Stimulated activated CD4-positive, alpha-beta T cell treated with anti-CD3 and anti-CD28 coated beads, Interleukin-1b, Interleukin-23, amount 100 ng/mL, for 24 hours (primary cell): ENCODE measurements around the gene ABHD11.
"Not testable (repeated sequence)": the region's sequence is repeated elsewhere in the genome, so short reads cannot be mapped to it uniquely, and the experiment has no call there.

Experiments
- DNase-seq, 4 experiments: peaks; one replicate each; pipeline ENCODE4 v3.0.0-alpha.2; 2020; ENCODE audit warnings: low read depth in 4 of 4, low spot score in 1 of 4

Gene ABHD11

DNA sequence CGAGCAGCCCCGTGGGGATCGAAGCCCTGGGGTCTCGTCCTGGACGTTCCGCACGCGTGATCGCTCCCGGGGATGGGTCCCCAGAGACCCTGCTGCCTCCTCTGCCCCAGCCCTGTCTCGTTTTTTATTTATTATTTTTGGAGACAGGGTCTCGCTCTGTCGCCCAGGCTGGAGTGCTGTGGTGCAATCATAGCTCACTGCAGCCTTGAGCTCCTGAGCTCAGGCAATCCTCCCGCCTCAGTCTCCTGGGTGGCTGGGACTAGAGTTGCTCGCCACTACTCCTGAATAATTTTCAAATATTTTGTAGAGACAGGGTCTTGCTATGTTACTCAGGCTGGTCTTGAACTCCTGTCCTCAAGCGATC is 18.8 kb downstream of the ABHD11 start:
- no peak for DNase-seq

DNA sequence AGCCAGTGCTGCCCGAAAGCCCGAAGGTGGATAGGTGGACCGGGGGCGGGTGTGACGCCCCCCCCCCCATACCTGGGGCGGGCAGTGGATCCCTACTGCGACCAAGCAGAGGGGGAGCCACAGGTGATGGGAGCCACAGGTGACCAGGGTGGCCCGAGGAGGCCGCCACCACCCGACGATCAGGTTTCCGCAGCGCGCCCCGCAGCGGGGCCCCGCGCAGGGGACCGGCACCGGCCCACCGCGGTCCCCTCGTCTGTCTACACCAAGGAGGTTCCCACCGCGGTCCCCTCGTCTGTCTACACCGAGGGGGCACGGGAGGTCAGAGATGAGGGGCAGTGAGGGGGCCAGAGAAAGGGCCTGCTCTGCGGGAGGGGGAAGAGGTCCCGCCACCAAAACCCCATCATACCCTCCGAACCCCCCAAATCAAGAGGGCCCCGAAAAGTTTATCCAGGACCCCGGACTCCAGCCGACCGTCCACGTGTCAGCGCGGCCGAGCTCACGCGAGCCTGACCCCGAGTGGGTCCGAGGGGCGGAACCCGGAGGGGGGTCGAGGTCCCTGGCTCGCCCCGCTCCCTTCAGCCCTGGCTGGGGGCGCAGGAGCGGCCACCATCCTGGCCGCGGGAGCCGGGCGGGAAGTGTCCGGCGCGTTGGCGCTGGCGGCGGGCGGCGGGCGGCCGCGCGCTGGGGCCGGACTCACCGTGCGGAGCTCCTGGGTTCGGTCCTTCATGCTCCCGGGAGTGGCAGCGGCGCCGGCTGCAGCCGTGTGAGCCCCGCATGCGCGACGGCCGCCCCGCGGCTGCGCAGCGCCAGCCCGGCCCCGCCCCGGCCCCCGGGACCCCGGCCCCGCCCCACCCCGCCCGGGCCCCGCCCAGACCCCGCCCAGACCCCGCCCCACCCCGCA is 19.4 kb downstream of the ABHD11 start, which contains the start of gene STX1A:
Gene STX1A (minus strand): TSS at position 765 of the 901 bp plus-strand sequence. CDS start 38 bp downstream, at position 727.
- DNase-seq, result peak in 3 of 4 experiments; percentile 52 to 57 (median 54)

DNA sequence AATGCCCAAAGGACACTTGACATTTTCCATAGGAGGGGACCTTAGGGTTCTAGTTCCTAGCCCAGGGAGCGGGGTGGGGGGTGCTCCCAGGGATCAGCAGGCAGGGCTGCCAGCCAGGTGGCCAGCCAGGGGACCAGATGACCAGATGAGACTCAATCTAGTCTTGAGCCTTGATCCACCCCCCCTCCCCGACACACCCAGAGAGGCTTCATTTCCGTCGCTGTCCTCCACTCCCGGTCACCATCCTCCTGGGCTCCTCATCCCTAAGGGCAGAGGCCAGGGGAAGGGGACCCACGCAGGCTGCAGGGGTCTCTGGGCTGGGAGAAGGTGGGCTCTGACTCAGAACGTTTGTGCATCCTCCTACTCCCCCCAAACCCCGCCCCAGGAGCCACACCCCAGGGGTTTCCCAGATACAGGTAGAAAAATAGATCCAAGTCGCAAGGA is 20.1 kb downstream of the ABHD11 start:
- DNase-seq, result no peak

DNA sequence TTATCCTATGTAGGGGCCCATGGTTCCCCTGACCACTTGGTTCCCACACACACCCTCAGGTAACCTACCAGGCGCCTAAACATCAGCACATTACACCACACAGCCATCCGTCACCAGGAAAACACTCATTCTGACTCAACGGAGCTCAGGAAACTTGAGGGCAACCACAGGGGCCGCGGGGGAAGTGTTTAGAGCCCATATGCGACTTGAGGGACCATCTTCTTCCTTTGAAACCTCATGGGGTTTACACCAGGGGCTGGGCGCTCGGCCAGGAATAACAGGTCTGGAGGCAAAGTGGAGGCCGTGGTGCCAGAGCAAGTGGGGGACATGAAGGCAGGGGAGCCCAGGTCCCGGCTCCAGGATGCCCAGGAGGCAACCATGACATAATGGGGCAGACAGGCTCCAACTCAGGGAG is 20.6 kb downstream of the ABHD11 start:
- peak; percentile 46 to 72 (median 60) for DNase-seq

DNA sequence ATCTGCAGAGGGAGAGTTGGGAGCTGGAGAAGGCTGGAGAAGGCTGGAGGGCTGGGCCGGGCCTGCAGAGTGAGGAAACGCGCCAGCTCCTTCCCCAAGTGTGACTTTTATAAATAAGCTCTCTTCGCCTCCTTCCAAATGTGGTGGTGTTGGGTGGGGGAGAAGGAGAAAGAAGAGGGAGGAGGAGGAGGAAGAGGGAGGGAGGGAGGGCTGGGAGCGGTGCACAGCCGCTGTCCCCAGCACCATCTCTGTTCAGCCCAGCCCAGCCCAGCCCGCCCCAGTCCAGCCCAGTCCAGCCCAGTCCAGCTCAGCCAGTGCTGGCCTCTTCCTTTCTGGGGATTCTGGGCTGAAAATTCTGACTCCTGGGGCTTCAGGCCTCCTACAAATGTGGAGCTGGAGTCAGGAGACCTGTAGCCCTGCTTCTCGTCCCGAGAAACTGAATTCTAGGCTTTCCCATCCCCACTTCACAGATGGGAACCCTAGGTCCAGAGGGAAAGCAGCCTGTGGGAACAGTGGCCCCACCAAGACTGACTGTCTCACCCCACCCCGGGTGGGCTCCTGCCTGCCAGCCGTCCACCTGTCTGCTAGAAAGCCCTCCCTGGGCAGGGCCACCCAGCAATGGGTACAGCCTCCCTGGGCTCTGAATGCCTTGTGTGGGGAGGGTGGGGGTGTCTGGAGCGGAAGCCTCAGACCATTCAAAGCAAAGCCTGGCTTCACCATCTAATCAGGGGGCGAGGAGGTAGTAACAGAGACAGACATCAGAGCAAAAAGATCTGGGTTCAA is 21.4 kb downstream of the ABHD11 start:
- no peak for DNase-seq

DNA sequence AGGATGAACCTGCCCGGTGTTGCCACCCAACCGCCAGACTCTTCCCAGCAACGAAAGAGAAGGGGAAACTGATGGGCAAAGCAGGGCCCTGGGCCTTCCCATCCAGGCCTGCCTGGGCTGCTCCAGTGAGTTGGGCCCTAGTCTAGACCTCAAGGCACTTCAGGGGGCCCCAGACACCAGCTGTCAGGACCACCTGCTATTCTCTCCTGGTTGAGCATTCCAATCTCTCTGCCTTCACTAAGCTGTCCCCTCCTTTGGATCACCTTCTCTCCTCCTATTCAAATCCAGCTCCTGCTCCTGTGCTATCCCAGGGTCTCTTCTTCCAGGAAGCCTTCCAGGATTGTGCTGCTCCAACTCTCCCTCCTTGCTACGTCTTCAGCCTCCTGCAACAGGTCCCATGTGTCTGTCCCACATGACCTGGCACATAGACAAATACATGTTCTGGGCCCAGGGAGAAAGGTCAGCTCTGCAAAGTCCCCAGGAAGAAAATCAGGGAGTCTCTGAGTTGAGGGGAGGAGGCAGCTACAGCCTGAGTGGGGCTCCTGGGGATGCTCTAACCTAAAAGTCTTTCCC is 22.2 kb downstream of the ABHD11 start:
- DNase-seq, result no peak

DNA sequence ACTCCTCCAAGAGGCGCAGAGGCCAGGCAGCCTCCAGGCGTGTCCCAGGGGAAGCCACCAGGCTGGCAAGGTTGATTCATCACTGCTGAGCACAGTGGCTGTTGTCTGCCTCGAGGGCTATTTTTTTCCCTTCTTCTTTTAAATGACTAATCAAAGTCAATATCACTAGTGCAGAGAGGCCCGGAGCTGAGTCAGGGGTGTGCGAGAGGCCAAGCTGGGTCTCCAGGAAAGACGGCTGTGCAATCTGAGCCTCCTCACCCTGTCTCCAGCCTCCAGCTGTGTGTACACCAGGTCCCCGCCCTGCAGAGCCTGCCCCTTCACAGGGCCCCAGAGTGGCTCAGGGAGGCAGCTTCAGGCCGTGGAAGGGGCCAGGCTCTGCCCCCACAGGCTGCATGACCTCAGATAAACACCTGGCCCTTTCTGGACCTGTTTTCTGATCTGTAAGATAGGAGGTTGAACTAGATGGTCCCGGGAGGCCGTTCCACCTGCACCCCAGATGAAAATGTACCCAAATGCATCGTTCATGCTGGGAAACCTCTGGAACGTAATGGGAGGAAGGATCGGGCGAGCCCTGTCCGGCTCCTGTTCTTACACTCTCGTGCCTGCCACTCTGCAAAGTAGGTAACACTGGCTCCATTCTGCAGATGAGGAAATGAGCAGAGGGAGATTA is 22.8 kb downstream of the ABHD11 start:
- peak in 3 of 4 experiments; percentile 34 to 71 (median 51) for DNase-seq

DNA sequence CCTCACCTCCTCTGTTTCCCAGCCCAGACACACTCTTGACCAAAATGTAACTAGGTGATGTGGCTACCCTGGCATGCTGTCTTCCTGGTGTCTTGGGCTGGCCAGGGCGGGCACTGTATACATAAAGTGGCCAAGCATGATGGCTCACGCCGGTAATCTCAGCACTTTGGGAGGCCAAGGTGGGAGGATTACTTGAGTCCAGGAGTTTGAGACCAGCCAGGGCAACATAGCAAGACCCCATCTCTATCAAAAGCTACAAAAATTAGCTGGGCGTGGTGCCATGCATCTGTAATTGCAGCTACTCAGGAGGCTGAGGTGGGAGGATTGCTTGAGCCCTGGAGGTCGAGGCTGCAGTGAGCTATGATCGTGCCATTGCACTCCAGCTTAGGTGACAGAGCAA is 25.3 kb downstream of the ABHD11 start:
- not testable (repeated sequence) for DNase-seq

DNA sequence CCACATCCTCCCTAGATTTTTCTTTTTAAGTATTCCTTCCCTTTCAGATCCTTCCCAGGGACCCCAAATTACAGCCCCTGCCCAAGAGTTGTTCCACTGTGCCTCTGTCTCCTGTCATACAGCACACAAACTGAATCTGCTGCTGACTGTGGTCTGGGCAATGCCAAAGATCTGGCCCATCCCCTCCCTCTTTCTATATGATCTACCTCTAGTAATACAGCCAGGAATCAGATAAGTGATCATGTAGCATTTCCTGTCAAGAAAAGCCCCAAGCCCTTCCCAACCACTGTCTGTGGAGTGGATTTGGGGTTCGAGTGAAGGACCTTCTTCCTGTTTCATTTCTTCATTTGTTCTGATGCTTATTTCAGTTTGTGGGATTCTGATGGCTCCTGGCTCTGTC is 25.8 kb downstream of the ABHD11 start:
- no peak for DNase-seq

DNA sequence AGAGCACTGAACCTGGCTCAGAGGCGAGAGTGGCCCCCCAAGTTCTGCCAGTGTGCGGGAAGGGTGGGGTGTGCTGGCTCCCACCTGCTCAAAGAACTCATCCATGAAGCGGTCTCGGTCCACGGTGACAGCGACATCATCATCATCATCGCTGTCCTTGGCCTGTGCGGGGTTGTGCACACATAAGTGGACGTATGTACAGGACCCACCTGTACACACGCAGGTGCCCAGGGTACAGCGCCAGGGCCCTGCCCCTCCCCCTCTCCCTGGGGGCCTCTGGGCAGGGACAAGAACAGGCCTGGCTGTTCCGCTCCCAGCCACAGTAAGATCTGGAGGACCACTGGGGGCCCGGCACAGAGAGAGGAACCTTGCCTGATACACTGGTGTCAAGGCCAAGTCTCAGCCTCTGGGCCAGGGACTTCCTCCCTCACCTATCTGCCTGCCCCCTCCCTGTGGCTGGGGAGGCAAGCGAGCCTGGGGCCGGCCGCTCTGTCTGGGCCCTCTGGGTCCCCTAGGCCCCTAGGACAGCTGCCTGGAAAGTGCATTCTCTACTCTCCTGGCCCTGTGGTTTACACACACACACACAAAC is 29.5 kb downstream of the ABHD11 start:
- no peak for DNase-seq

DNA sequence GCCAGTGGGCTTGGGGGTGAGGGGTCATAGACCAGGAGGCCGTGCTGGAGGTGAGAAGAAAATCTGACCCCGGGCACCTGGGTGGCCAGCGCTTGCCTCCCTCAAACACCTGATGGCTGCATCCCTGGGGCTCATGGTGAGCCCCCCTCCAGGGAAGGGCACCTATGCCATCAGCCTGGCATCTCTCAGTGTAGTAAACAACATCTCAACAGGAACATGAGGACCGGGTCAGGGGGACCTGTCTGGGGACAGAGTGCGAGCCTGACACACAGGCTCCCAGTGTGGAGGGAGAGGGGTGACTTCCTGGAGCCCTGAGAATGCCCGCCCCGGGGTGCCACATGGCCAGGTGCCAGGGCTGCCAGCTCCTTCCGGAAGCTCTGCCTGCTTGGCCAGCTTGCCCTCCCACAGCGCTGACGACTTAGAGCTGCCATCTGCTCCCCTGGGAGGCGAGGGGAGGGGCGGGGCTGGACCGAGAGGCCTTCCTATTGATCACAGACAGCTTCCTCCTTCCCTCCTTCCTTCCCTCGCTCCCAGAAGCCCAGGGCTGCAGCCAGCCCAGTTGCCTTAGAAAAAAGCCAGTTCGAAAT is 31.5 kb downstream of the ABHD11 start:
- DNase-seq, result no peak

DNA sequence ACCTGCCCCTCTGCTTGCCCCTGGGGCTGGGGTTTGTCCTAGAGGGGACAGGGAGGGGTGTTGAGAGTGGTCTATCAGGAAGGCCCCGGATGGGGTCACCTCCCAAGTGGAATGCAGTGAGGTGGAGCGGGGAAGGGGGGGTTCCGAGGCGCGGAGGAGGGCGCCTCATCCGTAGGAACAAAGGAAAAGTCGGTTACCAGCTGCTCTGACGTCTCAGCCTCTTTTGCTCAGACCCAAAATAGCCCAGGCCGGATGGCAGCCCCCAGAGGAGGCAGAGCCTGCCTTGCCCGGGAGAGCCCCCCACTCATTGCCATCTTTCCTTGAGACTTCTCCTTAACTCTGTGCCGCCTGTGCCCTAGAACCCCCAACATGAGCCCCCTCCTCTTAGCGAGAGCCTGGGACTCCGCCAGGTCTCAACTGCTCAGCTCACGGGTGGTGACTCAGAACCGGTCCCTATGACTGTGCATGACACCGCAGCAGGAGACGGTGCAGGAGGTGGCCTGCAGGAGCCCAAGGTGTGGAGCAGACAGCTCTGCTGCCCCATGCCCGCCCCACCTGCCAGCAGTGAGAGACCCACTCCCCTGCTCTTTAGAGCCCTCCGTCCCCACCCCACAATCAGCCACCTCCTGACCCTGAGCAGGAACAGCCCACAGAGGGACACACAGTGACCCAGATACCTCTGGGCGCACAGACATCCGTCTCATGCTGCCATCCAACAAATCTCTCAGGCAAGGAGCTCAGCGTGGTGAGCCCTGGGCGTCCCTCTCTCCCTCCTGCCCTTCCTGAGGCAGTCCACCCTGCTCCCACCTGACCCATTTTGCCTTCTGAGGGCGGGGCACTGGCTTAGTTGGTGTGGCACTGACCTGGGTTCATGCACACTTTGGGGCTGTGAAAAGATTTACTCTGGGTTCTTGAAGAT is 32.2 kb downstream of the ABHD11 start:
- DNase-seq, result peak in 2 of 4 experiments; percentile 36 to 44

DNA sequence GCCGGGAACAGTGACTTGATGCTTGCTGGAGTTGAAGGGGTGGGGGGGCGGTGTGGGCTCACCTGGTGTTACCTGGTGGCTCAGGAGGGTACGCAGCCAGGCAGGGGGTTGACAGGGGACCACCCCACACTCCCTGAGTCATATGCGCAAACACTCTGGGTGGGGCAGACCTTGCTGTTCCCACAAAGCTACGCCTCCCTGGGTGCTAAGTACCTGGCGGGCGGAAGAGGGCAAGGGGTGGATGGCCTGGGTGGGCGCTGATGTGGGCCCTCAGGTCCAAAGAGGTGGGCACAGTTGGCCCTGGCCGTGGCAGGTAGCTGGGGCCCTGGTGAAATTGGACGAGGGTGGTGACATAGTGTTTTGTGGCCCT is 33.1 kb downstream of the ABHD11 start:
- DNase-seq, result no peak

DNA sequence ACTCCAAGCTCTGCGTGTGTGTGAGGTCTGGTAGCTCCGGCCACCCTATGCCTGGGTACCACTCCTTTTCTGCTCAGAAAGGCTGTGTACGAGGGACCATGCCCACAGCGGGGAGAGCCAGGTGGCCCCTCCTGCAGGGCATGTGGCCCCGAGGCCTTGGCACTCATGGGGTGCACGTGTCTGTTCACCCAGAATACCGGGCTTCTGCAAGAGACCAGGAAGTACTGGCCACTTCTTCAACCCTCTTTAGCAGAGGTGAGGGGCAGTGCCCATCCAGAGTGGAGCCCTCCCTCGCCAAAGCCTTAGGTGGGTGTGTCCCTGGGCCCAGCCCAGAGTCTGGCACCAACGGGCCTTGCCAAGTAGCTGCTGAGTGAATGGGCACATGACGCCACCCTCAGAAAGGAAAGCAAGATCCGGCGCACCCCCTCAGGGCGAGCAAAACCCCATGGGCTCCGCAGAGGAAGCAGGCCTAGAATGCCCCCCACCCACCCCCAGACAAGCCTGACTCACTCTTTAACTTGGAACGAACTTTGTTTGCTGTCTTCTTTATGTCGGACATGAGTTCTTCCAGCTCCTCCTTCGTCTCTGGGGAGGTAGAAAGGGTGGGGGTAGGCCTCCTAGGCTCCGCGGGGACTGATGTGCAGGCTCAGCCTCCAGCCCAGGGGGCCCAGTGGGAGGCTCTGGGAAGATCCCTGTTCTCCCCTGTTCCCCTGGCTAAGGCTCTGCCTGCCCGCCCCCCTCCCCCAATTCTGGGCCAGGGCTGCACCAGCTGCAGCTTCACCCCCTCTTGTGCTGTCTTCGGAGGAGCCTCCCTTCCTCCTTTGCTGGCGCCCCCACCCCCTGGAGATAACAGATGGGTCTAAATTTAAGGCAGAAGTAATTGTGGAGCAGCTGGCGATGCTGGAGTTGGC is 33.7 kb downstream of the ABHD11 start:
- DNase-seq, result no peak

DNA sequence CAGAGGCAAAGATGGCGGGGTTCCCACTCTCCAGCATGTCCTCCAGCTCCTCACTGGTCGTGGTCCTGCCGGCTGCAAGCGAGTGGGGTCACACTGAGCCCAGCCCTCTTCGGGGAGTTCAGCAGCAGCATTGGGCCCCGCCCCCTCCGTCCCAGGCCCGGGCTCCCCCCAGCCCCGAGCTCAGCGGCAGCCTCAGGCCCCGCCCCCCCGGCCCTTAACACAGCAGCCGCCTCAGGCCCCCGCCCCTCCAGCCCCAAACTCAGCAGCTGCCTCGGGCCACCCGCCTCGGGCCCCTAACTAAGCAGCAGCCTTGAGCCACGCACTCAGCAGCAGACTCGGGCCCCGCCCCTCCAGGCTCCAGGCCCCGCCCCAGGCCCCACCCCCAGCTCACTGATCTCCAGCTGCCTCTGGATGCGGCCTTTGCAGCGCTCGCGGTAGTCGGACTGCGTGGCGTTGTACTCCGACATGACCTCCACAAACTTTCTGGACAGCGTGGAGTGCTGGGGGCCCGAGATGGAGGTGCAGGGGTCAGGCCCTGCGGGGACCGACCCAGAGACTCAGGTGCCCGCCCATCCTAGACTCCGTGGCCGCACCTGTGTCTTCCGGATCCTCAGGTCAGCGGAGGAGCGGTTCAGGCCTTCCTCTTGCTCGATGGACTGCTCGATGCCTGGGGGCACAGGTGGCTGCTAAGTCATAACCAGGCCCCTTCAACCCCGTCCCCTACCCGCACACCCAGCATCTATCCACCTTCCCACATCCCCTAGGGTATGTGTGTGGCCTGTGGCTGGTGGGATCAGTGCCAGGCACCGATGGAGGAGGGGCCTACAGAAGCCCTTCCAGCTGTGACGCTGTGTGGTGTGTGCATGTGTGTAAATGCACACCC is 34.6 kb downstream of the ABHD11 start:
- peak in 1 of 4 experiments; percentile 39 for DNase-seq

DNA sequence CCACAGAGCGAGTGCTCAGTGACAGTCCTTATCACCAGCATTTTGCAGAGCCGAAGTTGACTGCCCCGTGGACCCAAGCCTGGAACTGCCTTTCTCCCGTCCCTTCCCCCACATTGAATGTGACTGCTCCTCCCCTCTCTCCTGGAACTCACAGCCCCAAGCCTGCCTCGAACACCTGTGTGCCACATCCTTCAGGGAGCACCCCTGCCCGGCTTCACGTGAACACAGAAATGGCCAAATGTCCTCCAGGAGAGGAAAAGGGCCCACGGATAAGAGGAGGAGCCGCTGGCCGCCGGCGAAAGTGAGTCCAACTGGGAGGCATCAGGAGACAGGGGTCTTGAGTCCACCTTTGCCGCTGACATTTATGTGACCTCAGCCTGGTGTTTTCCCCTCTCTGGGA is 35.4 kb downstream of the ABHD11 start:
- no peak for DNase-seq

DNA sequence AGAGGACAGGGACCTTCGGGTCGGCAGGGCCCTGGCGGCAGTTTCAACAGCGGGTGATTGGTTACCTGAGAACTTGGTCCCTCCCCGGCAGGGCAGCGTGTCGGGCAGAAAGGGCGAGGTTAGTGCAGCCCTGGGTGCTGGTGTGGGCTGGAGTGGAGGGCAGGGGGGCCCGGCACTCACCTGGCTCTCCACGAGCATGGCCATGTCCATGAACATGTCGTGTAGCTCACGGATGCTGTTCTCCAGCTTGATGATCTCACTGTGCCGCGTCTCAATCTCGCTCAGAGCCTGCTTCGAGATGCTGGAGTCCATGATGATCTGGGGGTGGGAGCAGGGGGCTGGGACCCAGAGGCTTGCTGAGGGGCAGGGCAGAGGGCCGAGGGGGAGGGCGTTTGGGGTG is 35.9 kb downstream of the ABHD11 start:
- no peak for DNase-seq
